ENCODE measurements around the gene PRDM7. TPM values are rescaled to one million over a fixed set of nuclear protein-coding genes. Genes with fewer than 3 reads are reported as not detected.

Gene PRDM7
- total RNA-seq, 4 donors from 2014 or later, result not detected

GRCh38 chr16:90007015-90007414 is 70.1 kb downstream of the PRDM7 start:
- Histone ChIP-seq H3K27ac (no peak overlapping the region), H3K27me3 (no peaks in the 10 kb centered on the region), H3K9me3 (no peaks in the 10 kb centered on the region), H3K36me3 (no peaks in the 10 kb centered on the region), H3K4me1 (no peaks in the 10 kb centered on the region), H3K4me3 (no peak overlapping the region)
- ATAC-seq, result no peak
- no peak for TF ChIP-seq POLR2A (IDR thresholded peaks at IDR 0.05)
- TF ChIP-seq, protein P1, sequence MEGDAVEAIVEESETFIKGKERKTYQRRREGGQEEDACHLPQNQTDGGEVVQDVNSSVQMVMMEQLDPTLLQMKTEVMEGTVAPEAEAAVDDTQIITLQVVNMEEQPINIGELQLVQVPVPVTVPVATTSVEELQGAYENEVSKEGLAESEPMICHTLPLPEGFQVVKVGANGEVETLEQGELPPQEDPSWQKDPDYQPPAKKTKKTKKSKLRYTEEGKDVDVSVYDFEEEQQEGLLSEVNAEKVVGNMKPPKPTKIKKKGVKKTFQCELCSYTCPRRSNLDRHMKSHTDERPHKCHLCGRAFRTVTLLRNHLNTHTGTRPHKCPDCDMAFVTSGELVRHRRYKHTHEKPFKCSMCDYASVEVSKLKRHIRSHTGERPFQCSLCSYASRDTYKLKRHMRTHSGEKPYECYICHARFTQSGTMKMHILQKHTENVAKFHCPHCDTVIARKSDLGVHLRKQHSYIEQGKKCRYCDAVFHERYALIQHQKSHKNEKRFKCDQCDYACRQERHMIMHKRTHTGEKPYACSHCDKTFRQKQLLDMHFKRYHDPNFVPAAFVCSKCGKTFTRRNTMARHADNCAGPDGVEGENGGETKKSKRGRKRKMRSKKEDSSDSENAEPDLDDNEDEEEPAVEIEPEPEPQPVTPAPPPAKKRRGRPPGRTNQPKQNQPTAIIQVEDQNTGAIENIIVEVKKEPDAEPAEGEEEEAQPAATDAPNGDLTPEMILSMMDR (IDR thresholded peaks at IDR 0.05), result no peak
- no peak for TF ChIP-seq EP300 (IDR thresholded peaks at IDR 0.05)
- TF ChIP-seq POLR2AphosphoS5 (IDR thresholded peaks at IDR 0.05), result no peak
- WGBS, 2 donors (ENCODE audit: low coverage in 1 of 2), result 80% methylated on average over 2 of the region's 7 CpGs; no CpG with 5 or more reads in 1 of the 2 donors

Other genes with a start within 250 kb of the PRDM7 start
- gene SPIRE2, start 248.9 kb downstream of the PRDM7 start, total RNA-seq, result 1 to 10 TPM in 3 of 4 donors, under 1 TPM in 1; 0.27 to 3.6 (median 2.0) TPM
- 100 to 1,000 TPM; 118 to 165 (median 134) TPM for gene TCF25, start 203.7 kb downstream of the PRDM7 start, total RNA-seq
- 1 to 10 TPM; 1.0 to 7.3 (median 3.6) TPM for gene MC1R, start 158.5 kb downstream of the PRDM7 start, total RNA-seq
- gene TUBB3, start 154.0 kb downstream of the PRDM7 start, total RNA-seq, result 10 to 100 TPM in 2 of 4 donors, 1 to 10 TPM in 2; 5.3 to 11.8 (median 9.1) TPM
- 100 to 1,000 TPM in 1 of 4 donors, 10 to 100 TPM in 3; 86.3 to 116 (median 90.1) TPM for gene DEF8, start 128.6 kb downstream of the PRDM7 start, total RNA-seq
- 1 to 10 TPM; 1.1 to 4.1 (median 3.5) TPM for gene DBNDD1, start 57.9 kb downstream of the PRDM7 start, total RNA-seq

Data from gastroesophageal sphincter (tissue), 4 donors.